Aorta (tissue), 5 donors: ENCODE data around the gene SNED1. TPM values are rescaled to one million over a fixed set of nuclear protein-coding genes. Genes with fewer than 3 reads are reported as not detected.
"Not testable (repeated sequence)": the region's sequence is repeated elsewhere in the genome, so short reads cannot be mapped to it uniquely, and the experiment has no call there.

Source experiments
- ATAC-seq: fragments of 200-7000 bp; cut with Tn5 transposase; one replicate; pipeline ENCODE4 v1.9.1; 2022; ENCODE audit warnings: moderate library complexity; ENCODE audit not compliant: low FRiP score
- DNase-seq, 2 donors: peaks; one replicate each; pipeline ENCODE4 v3.0.0-alpha.2; 2020
- H3K27ac ChIP-seq, 2 donors: one replicate each; pipeline ENCODE4 v1.5.1; 2013; ENCODE audit warnings: low read length in 2 of 2, mild to moderate bottlenecking in 2 of 2, moderate library complexity in 2 of 2, control low read depth in 1 of 2, inconsistent platforms in 1 of 2, low read depth in 1 of 2
- H3K27me3 ChIP-seq, 2 donors: one replicate each; pipeline ENCODE4 v1.6.1; 2013; ENCODE audit warnings: control low read depth in 1 of 2, low read length in 1 of 2, mild to moderate bottlenecking in 1 of 2, moderate library complexity in 1 of 2; ENCODE audit not compliant: insufficient read depth in 2 of 2, control insufficient read depth in 1 of 2
- H3K36me3 ChIP-seq, 2 donors: one replicate each; pipeline ENCODE4 v1.6.1; 2013; ENCODE audit warnings: control low read depth in 1 of 2, low read length in 1 of 2, mild to moderate bottlenecking in 1 of 2; ENCODE audit not compliant: insufficient read depth in 2 of 2, control insufficient read depth in 1 of 2
- H3K4me1 ChIP-seq, 2 donors: one replicate each; pipeline ENCODE4 v1.6.1; 2013; ENCODE audit warnings: low read length in 2 of 2, control low read depth in 1 of 2, mild to moderate bottlenecking in 1 of 2, moderate library complexity in 1 of 2; ENCODE audit not compliant: insufficient read depth in 2 of 2, control insufficient read depth in 1 of 2
- H3K4me3 ChIP-seq, 2 donors: one replicate each; pipeline ENCODE4 v1.5.1; 2013; ENCODE audit warnings: low read length in 2 of 2, control low read depth in 1 of 2, mild to moderate bottlenecking in 1 of 2
- H3K9me3 ChIP-seq: one replicate; pipeline ENCODE4 v1.6.1; 2013; ENCODE audit warnings: mild to moderate bottlenecking, low read length; ENCODE audit not compliant: control insufficient read depth
- WGBS, 2 donors: extraction: QIAGEN DNeasy Blood & Tissue Kit; methylation state at CpG; one replicate each; pipeline ENCODE4 v1.1.7; 2013; 5-methylcytosine and 5-hydroxymethylcytosine counted together
- intact Hi-C, 2 donors: fragments of 100-400 bp; cut with DNase I; formaldehyde crosslinking; loops; one replicate each; pipeline versions ENCODE4 v1.14.2 to v1.15.0; 2022
- polyA plus RNA-seq, 2 donors: library from polyadenylated mRNA; stranded (reverse); fragments of 200-250 nt; gene quantifications; one replicate each; pipeline ENCODE4 v1.2.3, GENCODE V29; 2013
- total RNA-seq, 2 donors: library from RNA; stranded (reverse); fragmentation: NEBNext Ultra II Directional; extraction: Animal tissue kit (Norgen Biotek cat#: 25700); gene quantifications; one replicate each; pipeline ENCODE4 v1.2.1, GENCODE V29; 2021
- donor health status: healthy with polysubstance abuse.
- donor health status: Bipolar disorder and iron deficiency.
- donor health status: DM: no; HTN: no; CAD: no.
- donor health status: DM: no; HTN: no; CAD: no.
- donor health status: DM: yes; HTN: yes; CAD: no.

The SNED1 gene
- total and polyA plus RNA-seq, 4 donors = 5.9 to 149 (median 67.4) TPM

- Histone ChIP-seq H3K36me3 (peaks cover 2 to 10% of the 10 kb centered on the region in 2 donors), H3K9me3 (no peaks in the 10 kb centered on the region), H3K4me1 (no peaks in the 10 kb centered on the region), H3K27me3 (no peaks in the 10 kb centered on the region), H3K27ac (no peak overlapping the region), H3K4me3 (no peak overlapping the region)
- intact Hi-C loops = no loop called here
- DNase-seq (no peak), ATAC-seq (no peak)
- 93 to 94% methylated on average over 29 of the region's 29 CpGs for WGBS, 2 donors
Measured at GRCh38 chr2:241087420-241088268, 89.2 kb downstream of the SNED1 start.

- Histone ChIP-seq H3K27ac (no peak overlapping the region), H3K36me3 (peaks cover 2 to 10% of the 10 kb centered on the region in 2 donors), H3K4me3 (no peak overlapping the region), H3K4me1 (no peaks in the 10 kb centered on the region), H3K9me3 (no peaks in the 10 kb centered on the region), H3K27me3 (no peaks in the 10 kb centered on the region)
- ATAC-seq (no peak), DNase-seq (no peak)
- intact Hi-C loops = no loop called here
- WGBS, 2 donors = 88 to 89% methylated on average over 8 of the region's 8 CpGs
Measured at GRCh38 chr2:241088376-241088775, 90.0 kb downstream of the SNED1 start.

GRCh38 chr2:241088791-241089732, 90.6 kb downstream of the SNED1 start:
- no peaks in the 10 kb centered on the region for H3K4me1 ChIP-seq
- no peak overlapping the region for H3K4me3 ChIP-seq
- no peaks in the 10 kb centered on the region for H3K27me3 ChIP-seq
- peaks cover 2 to 11% of the 10 kb centered on the region in 2 donors for H3K36me3 ChIP-seq
- ATAC-seq (no peak), DNase-seq (no peak)
- 77 to 78% methylated on average over 20 of the region's 20 CpGs for WGBS, 2 donors
- no peak overlapping the region for H3K27ac ChIP-seq
- intact Hi-C loops = no loop called here
- no peaks in the 10 kb centered on the region for H3K9me3 ChIP-seq

- intact Hi-C loops = no loop called here
- Histone ChIP-seq H3K9me3 (no peaks in the 10 kb centered on the region), H3K36me3 (peaks cover 2 to 12% of the 10 kb centered on the region in 2 donors), H3K27ac (no peak overlapping the region), H3K27me3 (no peaks in the 10 kb centered on the region), H3K4me3 (no peak overlapping the region), H3K4me1 (no peaks in the 10 kb centered on the region)
- DNase-seq = no peak
- WGBS, 2 donors = 61 to 66% methylated on average over 10 of the region's 10 CpGs
- ATAC-seq = no peak
Measured at GRCh38 chr2:241091201-241091600, 92.8 kb downstream of the SNED1 start.

- DNase-seq (no peak), ATAC-seq (no peak)
- no peaks in the 10 kb centered on the region for H3K27me3 ChIP-seq
- H3K36me3 ChIP-seq = peaks cover 2 to 12% of the 10 kb centered on the region in 2 donors
- H3K9me3 ChIP-seq = no peaks in the 10 kb centered on the region
- no peak overlapping the region for H3K27ac ChIP-seq
- intact Hi-C loops = no loop called here
- H3K4me3 ChIP-seq = no peak overlapping the region
- no peaks in the 10 kb centered on the region for H3K4me1 ChIP-seq
- 86 to 87% methylated on average over 22 of the region's 22 CpGs for WGBS, 2 donors
Measured at GRCh38 chr2:241091734-241092445, 93.5 kb downstream of the SNED1 start.

GRCh38 chr2:241092677-241093076, 94.3 kb downstream of the SNED1 start:
- 64 to 77% methylated on average over 8 of the region's 8 CpGs for WGBS, 2 donors
- H3K9me3 ChIP-seq = no peaks in the 10 kb centered on the region
- ATAC-seq (no peak), DNase-seq (no peak)
- H3K36me3 ChIP-seq = peaks cover 2 to 8% of the 10 kb centered on the region in 2 donors
- H3K27me3 ChIP-seq = no peaks in the 10 kb centered on the region
- no peak overlapping the region for H3K4me3 ChIP-seq
- no peaks in the 10 kb centered on the region for H3K4me1 ChIP-seq
- no peak overlapping the region for H3K27ac ChIP-seq
- intact Hi-C loops = no loop called here

GRCh38 chr2:241093133-241093781, 94.8 kb downstream of the SNED1 start:
- DNase-seq, H3K4me1 ChIP-seq, H3K4me3 ChIP-seq, H3K27me3 ChIP-seq, H3K27ac ChIP-seq, ATAC-seq, H3K9me3 ChIP-seq, intact Hi-C loops, H3K36me3 ChIP-seq: not testable (repeated sequence)
- WGBS, 2 donors = 54 to 67% methylated on average over 10 of the region's 10 CpGs

GRCh38 chr2:241094172-241094571, 95.8 kb downstream of the SNED1 start:
- WGBS, 2 donors = 85 to 86% methylated on average over 7 of the region's 7 CpGs
- intact Hi-C loops = no loop called here
- H3K27ac ChIP-seq = no peak overlapping the region
- H3K4me3 ChIP-seq = no peak overlapping the region
- H3K36me3 ChIP-seq = peaks cover 2 to 5% of the 10 kb centered on the region in 2 donors
- no peaks in the 10 kb centered on the region for H3K9me3 ChIP-seq
- ATAC-seq (no peak), DNase-seq (no peak)
- no peaks in the 10 kb centered on the region for H3K27me3 ChIP-seq
- H3K4me1 ChIP-seq = no peaks in the 10 kb centered on the region
